Breast epithelium (tissue), 3 donors: ENCODE results near the gene KRTAP5-7.

Experiments used
- CTCF ChIP-seq, 3 donors: fragments of 450-650 bp; IDR thresholded peaks; one replicate each; pipeline ENCODE4 v1.5.1; 2016 to 2017; ENCODE audit warnings: antibody characterized with exemption in 3 of 3, mild to moderate bottlenecking in 3 of 3, moderate library complexity in 3 of 3
- POLR2A ChIP-seq: fragments of 450-650 bp; IDR thresholded peaks from one replicate; pipeline ENCODE4 v1.6.1; 2016; ENCODE audit warnings: antibody characterized with exemption, mild to moderate bottlenecking, moderate library complexity
- POLR2AphosphoS5 ChIP-seq, 3 donors: sonication (generic); formaldehyde crosslinking; IDR thresholded peaks; one replicate each; pipeline ENCODE4 v1.6.1; 2017; ENCODE audit warnings: antibody characterized with exemption in 3 of 3

GRCh38 chr11:71496421-71496820 lies 30.6 kb upstream of the KRTAP5-7 start:
- TF ChIP-seq CTCF (IDR thresholded peaks at IDR 0.05) (no peak), POLR2AphosphoS5 (IDR thresholded peaks at IDR 0.05) (no peak), POLR2A (no peak)
